HG03159 (cell line): ENCODE measurements around the gene HYOU1.
"Not testable (repeated sequence)": the region's sequence is repeated elsewhere in the genome, so short reads cannot be mapped to it uniquely, and the experiment has no call there.

Experiments
- ATAC-seq: cut with Tn5 transposase; IDR thresholded peaks from one replicate; pipeline ENCODE4 v1.9.1; 2021; ENCODE audit warnings: mild to moderate bottlenecking, moderate library complexity; ENCODE audit not compliant: unreplicated experiment

Gene HYOU1

GRCh38 chr11:119085437-119085847 lies 28.4 kb upstream of the HYOU1 start:
- peak; percentile 15 for ATAC-seq

GRCh38 chr11:119084663-119085436 lies 27.8 kb upstream of the HYOU1 start, which contains the start of gene HMBS:
HMBS (plus strand) TSS chr11:119084881; CDS start chr11:119085034, 153 bp downstream.
- peak; percentile 82 for ATAC-seq

GRCh38 chr11:119081682-119082260 lies 24.8 kb upstream of the HYOU1 start:
- ATAC-seq: no peak

GRCh38 chr11:119078675-119079420 lies 21.8 kb upstream of the HYOU1 start:
- ATAC-seq: no peak

GRCh38 chr11:119077839-119078238 lies 20.8 kb upstream of the HYOU1 start:
- no peak for ATAC-seq

- peak; percentile 93 for ATAC-seq
Measured at GRCh38 chr11:119067371-119068222, 10.6 kb upstream of the HYOU1 start, which contains the start of gene VPS11. VPS11 (plus strand) TSS chr11:119067818; CDS start chr11:119067824, 6 bp downstream.

GRCh38 chr11:119065369-119065768 lies 8.4 kb upstream of the HYOU1 start:
- ATAC-seq: no peak

- no peak for ATAC-seq
Measured at GRCh38 chr11:119062779-119063178, 5.8 kb upstream of the HYOU1 start.

- no peak for ATAC-seq
Measured at GRCh38 chr11:119061256-119061655, 4.3 kb upstream of the HYOU1 start.

GRCh38 chr11:119059128-119059527 lies 2.1 kb upstream of the HYOU1 start:
- ATAC-seq: not testable (repeated sequence)

- ATAC-seq: peak; percentile 8
Measured at GRCh38 chr11:119056421-119056999, 495 bp downstream of the HYOU1 start.

- no peak for ATAC-seq
Measured at GRCh38 chr11:119055901-119056300, 1.1 kb downstream of the HYOU1 start.

GRCh38 chr11:119054418-119054817 lies 2.6 kb downstream of the HYOU1 start:
- ATAC-seq: no peak

GRCh38 chr11:119052163-119052814 lies 4.7 kb downstream of the HYOU1 start:
- no peak for ATAC-seq

GRCh38 chr11:119051440-119052162 lies 5.4 kb downstream of the HYOU1 start:
- ATAC-seq: no peak

- ATAC-seq: no peak
Measured at GRCh38 chr11:119049081-119049480, 7.9 kb downstream of the HYOU1 start.

GRCh38 chr11:119048644-119049043 lies 8.4 kb downstream of the HYOU1 start:
- ATAC-seq: no peak

- ATAC-seq: no peak
Measured at GRCh38 chr11:119047205-119047604, 9.8 kb downstream of the HYOU1 start.

GRCh38 chr11:119046489-119046888 lies 10.5 kb downstream of the HYOU1 start:
- ATAC-seq: no peak
